ENCODE data around the gene GRPR.
"Not testable (repeated sequence)": the region's sequence is repeated elsewhere in the genome, so short reads cannot be mapped to it uniquely, and the experiment has no call there.

GRPR gene

GRCh38 chrX:16137416-16138107 is 14.2 kb downstream of the GRPR start:
- no peak for DNase-seq (ENCODE audit: low read depth)

DNA sequence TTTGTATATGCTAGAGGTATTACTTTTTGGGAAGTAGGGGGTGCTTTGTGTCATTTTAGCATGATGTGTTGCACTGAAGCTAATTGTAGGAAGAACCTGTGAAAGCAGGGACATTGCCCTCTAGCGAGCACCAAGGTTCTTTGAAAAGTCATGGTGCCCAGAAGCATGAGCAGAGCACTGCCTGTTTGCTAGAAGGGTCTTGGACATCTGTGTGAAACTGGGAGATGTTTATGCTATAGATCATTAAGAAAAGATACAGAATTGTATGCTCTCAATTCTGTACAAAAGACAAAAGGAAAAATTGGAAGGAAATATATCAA is 14.7 kb downstream of the GRPR start:
- DNase-seq (ENCODE audit: low read depth): no peak

- DNase-seq (ENCODE audit: low read depth): no peak
Measured at GRCh38 chrX:16140448-16140847, 17.1 kb downstream of the GRPR start.

GRCh38 chrX:16140983-16141382 is 17.6 kb downstream of the GRPR start:
- DNase-seq (ENCODE audit: low read depth): no peak

GRCh38 chrX:16141422-16142245 is 18.3 kb downstream of the GRPR start:
- DNase-seq (ENCODE audit: low read depth): no peak

DNA sequence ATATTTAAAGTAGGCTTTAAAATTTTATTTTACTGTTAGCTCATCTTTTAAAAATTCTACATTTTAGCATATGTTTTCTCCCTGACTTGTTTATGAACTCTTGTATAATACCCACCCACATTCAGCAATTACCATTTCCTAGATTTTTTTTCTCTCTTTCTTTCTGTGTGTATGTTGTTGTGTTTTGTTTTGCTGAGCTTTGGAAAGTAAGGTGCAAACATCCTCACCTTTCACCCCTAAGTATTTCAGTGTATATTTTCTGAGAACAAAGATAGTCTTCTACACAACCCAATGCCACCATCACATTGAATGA is 18.8 kb downstream of the GRPR start:
- DNase-seq (ENCODE audit: low read depth): no peak

DNA sequence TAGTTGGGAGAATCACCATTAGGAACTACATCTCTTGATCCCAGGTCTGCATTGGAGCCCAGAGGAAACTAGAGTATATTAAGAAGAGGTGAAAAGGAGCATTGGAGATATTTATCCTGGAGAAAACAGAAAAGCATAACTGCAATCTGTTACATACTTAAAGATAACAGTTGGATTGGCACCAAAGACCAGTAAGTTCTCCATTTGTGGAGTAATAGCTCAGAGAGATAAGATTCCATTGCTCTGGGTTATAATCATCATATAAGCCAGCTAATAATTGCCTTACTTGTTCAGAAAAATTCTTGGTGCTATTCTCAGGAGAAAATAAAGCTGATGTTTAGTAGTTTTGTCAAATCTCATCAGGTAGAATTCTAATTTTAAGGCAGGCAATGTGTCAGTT is 20.6 kb downstream of the GRPR start:
- no peak for DNase-seq (ENCODE audit: low read depth)

DNA sequence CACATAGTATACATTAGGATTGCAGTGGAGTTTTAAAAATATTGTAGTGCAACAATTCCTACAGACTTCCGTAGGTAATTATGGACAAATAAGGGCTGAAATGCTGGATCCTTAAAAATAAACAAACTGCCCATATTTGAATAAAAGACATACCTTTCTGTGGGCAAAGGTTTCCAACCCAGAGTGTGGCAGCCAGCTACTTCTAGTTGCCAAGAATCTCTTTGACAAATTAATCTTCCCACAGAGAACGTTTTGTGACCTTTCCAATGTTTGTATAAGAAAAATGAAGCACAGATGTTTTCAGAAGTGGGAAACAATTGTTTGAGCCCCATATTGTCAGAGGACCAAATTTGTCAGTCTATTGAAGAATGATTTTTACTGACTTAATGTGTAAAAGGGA is 21.1 kb downstream of the GRPR start:
- DNase-seq (ENCODE audit: low read depth): no peak

DNA sequence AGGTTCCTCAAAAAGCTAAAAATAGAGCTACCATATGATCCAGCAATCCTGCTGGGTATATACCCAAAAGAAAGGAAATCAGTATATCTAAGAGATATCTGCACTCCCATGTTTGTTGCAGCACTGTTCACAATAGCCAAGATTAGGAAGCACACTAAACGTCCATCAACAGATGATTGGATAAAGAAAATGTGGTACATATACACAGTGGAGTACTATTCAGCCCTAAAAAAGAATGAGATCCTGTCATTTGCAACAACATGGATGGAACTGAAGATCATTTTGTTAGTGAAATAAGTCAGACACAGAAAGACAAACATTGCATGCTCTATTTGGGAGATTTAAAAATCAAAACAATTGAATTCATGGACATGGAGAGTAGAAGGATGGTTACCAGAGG is 21.7 kb downstream of the GRPR start:
- DNase-seq (ENCODE audit: low read depth): not testable (repeated sequence)

DNA sequence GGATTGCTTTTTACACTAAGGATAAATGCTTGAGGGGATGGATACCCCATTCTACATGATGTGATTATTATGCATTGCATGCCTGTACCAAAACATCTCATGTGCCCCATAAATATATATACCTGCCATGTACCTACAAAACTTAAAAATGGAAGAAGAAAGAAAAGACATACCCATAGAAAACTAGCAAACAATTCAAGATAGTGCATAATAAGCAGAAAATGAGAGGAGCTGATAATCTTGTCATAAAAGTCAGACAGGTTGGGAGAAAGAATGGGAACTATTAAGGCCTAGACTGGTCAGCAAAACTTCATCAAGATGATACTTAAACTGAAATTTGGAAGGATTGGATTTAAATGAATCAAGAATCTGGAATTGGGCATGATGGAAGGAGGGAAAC is 22.3 kb downstream of the GRPR start:
- no peak for DNase-seq (ENCODE audit: low read depth)

DNA sequence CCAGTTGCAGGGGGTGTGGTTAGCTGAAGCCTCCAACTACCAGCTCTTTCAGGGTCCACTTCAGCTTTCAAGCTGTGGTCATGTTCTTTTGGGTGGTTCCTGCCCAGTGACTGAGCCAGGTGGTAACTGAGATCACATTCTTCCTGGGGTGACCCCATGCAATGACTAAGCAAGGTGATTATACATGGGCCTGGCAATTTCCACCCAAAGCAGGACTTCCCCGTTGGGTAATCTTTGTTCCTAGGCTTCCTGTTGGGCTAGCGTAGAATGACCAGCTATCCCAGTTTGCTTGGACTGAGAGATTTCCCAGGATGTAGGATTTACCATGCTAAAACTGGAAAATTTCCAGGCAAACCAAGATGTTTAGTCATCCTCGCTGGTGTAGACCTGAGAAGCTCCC is 25.5 kb downstream of the GRPR start:
- DNase-seq (ENCODE audit: low read depth): no peak

GRCh38 chrX:16155581-16156096 is 32.3 kb downstream of the GRPR start:
- DNase-seq (ENCODE audit: low read depth): no peak

DNA sequence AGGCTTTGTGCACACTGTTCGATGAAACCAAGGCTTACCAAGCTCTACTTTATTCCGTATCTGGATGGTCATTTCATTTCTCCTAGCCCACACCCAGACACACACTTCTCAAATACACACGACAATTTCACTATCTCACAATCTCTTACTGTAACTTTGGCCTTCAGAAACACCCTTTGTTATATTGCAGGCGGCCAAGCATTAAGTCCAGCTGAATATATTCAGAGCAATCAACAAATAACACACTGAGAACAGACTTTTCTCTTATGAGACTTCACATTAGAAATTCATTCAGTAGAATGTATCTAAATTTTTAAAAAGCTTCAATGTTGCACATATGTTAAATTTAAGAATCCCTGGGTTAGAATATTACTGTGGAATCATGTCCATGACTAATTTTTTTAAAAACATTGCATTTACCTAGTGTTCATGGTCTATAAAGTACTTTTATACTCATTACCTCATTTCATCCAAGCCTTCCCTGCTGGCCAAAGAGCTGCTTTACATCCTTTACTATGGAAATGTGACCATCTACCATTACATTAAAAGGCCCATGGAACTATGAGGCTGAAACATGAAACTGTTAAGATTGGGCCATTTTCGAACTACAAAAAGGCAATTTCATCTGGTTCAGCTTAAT is 33.4 kb downstream of the GRPR start:
- no peak for DNase-seq (ENCODE audit: low read depth)

GRCh38 chrX:16160729-16161128 is 37.4 kb downstream of the GRPR start:
- DNase-seq (ENCODE audit: low read depth): no peak

GRCh38 chrX:16161173-16161572 is 37.8 kb downstream of the GRPR start:
- not testable (repeated sequence) for DNase-seq (ENCODE audit: low read depth)

GRCh38 chrX:16162391-16162790 is 39.0 kb downstream of the GRPR start:
- no peak for DNase-seq (ENCODE audit: low read depth)

DNA sequence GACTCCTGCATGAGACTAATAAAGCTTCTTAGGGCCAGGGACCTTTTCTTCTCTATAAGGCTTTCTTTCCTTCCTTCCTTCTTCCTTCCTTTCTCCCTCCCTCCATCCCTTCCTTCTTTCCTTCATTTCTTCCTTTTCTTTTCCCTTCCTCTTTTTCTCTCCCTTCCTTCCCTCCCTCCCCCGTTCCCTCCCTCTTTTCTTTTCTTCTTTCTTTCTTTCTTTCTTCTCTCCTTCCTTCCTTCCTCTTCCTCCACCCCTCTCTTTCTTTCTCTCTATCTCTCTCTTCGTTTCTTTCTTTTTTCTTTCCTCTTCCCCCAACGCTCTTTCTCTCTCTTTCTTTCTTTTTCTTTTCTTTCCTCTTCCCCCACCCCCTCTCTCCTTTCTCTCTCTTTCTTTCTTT is 41.4 kb downstream of the GRPR start:
- DNase-seq (ENCODE audit: low read depth): no peak

- DNase-seq (ENCODE audit: low read depth): no peak
Measured at GRCh38 chrX:16167181-16167580, 43.8 kb downstream of the GRPR start, which contains the start of gene MAGEB17. Gene MAGEB17, plus strand, starts transcription at chrX:16167481. Its CDS starts 2,902 bp downstream, at chrX:16170383.

DNA sequence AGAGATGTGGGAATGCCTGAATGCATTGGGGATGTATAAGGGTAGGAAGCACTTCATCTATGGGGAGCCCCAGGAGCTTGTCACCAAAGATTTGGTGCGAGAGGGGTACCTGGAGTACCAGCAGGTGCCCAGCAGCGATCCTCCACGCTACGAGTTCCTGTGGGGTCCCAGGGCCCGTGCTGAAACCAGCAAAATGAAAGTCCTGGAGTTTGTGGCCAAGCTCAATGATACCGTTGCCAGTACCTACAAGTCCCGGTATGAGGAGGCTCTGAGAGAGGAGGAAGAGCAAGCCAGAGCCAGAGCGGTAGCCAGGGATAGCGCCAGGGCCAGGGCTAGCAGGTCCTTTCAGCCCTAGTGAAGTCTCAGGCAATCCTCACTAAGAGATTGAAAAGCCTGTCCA is 47.7 kb downstream of the GRPR start:
- DNase-seq (ENCODE audit: low read depth): no peak

DNA sequence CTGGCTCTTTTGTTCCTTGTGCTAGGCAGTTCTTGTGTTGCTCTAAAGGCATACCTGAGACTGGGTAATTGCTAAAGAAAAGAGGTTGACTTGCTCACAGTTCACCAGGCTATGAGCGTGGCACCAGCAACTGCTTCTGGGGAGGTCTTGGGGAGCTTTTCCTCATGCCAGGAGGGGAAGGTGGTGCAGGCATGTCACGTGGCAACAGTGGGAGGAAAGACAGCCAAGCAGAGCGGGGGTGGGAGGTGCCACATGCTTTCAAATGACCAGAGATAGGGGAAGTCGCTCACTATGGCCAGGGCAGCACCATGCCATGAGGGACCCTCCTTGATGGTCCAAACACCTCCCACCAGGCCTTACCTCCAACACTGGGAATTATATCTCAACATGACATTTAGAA is 48.6 kb downstream of the GRPR start:
- no peak for DNase-seq (ENCODE audit: low read depth)

DNA sequence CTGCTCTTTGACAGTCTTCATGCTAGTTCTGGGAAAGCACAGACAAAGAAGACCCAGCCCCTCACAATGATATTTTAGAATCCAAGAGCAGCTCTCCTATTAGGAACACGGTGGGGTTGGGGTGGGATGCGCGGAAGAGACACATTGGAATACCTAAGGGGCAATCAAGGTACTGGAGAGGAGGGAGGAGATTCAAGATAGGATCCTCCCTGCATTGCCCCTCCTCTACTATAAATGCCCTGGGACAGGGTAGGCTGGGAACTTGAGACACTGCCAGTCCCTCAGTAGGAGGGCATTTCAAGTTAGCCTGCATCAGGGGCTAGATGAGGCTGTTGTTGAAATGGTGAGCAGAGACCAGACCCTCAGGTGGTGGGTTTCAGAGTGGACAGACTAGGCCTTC is 49.0 kb downstream of the GRPR start:
- DNase-seq (ENCODE audit: low read depth): no peak

DNA sequence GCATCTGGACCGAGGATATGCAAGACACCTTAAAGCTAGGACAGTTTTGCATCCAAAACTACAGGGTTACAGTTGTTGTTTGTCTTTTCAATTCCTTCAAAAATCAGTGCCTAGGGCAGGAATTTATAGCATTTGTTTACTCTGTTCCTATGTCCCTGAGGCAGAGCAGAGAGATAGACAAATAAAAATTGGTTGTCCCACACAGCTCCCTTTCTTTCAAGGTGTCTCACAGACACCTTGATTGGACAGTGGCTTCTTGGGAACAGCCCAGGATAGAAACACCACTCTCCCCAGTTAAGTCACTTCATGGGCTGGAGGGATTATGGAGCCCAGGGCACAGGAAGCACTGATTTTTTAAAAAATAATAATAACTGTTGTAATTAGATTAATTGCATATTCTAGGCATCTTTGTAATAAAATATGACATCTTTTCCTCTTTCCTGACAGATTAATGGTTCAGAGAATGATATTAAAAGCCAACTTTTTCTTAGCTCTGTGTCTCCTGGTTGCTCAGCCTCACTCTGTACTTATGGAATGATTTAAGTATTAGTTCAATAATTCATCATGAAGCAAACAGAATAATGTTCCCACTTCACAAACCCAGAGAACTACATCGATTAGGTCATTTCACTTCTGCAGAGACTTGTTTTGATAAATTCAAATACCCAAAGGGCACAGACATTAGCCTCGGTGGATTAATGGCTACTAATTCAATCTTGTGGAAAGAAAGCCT is 52.1 kb downstream of the GRPR start:
- no peak for DNase-seq (ENCODE audit: low read depth)

DNA sequence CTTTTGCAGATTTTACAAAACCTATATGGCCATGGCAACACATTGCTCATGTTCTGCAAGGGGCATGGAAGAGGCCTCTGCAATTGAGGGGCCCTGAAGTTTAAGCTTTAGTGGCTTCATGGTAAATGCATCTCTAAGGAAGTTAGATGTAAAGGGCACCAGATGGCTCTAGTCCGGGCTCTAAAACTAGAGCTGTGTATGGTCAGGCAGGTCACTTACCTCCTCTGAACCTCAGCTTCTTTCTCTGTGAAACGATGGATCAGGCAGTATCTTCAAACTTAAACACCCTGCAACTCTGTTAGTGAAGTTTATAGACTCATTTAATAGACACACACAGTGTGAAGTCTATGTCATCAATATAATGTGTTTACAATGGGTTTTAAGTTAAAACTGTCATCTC is 53.9 kb downstream of the GRPR start:
- no peak for DNase-seq (ENCODE audit: low read depth)
